GM19395 (cell line): ENCODE measurements around the gene SPTBN5.

Experiments used
- ATAC-seq: cut with Tn5 transposase; IDR thresholded peaks from one replicate; pipeline ENCODE4 v1.9.1; 2021; ENCODE audit warnings: mild to moderate bottlenecking, moderate library complexity; ENCODE audit not compliant: unreplicated experiment

The SPTBN5 gene

DNA sequence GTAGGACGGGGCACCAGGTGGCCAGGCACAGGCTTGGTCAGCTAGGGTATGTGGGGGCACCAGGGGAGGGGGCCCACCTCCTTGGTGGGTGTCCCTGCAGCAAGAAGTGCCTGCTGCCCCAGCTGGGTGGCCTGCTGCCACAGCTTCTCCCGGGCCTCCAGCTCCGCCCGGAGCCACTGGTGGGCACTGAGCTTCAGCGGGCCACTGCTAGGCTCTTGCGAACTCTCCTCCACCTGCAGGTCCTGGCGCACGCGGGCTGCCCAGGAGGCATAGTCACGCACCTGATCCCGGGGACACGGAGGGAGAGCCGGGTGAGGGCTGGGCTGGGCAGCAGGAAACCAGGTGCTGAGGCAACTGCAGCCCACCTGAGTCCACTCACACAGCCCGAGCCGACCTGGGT, 25.5 kb downstream of the SPTBN5 start:
- no peak for ATAC-seq

DNA sequence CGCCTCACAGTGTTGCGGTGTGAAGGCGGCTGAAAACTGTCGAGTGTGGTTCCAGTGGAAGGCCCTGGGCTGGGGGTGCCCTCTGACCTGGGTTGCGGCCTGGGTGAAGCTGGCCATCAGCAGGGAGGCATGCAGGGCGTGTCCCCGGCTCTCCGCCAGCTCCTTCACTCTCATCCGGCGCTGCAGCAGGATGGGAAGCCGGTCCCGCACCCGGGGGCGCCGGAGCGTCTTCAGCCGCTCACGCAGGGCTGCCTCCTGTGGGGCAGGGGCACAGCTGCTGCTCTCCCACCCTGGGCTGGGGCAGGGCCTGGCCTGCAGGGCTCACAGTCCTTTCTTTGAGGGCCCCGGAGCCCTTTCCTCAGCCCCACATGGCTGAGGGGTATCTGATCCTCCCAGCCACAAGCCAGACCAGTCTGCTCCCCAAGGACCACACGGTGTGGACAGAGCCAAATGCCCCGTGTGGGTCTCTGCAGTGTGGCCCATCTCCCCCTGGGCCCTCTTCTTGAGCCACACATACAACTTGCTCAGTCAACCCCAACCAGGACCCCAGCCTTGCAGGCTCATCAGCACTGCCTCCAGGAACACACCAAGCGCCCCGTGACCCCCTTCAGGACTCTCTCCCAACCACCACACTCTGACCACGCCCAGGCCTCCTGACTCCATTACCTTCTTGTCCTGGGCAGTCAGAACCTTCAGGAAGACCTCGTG, 26.8 kb downstream of the SPTBN5 start:
- ATAC-seq = no peak

DNA sequence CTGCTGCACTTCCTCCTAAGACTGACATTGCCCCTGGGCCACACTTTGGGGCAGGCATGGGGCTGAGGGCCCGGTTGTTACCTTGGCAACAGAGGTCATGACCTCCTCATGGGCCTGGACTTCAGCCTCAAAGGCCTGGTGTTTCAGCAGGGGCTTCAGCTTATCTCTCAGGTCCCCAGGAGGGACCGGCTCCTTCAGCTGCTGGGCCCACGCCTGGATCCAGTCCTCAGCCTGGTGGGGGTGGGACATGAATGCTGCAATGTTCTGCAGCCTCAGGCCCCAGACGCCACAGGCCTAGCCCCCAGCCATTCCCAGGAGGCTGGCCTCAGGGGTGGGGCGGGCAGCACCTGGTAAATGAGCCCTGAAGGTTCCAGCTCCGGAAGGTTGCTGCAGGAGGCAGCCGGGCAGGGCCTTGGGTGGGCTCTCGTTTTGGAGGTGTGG, 27.6 kb downstream of the SPTBN5 start:
- ATAC-seq = no peak

DNA sequence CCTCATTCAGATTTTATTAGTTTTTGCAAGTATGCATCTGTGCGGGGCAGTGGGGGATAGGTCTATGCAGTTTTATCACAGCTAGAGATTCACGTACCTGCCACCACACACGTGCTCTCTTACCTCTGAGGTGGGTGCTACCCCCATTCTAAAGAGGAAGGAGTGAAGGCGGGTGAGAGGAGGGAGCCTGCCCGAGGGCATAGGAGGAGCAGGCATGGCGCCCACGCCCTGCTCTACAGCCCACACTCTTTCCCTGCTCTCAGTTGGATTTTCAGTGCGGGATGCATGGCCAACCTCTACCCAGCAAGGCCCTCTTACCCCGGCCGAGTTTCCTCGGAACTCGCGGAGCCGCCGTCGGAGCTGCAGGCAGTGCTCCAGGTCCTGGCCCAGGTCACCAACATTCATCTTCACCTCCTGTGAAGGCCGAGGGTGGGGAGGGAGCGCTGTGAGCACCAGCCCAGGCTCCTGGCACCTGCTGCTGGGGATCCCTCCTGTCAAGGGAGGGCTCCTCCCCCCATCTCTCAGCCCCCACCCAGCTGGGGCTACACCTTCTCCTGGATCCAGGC, 28.3 kb downstream of the SPTBN5 start:
- no peak for ATAC-seq

DNA sequence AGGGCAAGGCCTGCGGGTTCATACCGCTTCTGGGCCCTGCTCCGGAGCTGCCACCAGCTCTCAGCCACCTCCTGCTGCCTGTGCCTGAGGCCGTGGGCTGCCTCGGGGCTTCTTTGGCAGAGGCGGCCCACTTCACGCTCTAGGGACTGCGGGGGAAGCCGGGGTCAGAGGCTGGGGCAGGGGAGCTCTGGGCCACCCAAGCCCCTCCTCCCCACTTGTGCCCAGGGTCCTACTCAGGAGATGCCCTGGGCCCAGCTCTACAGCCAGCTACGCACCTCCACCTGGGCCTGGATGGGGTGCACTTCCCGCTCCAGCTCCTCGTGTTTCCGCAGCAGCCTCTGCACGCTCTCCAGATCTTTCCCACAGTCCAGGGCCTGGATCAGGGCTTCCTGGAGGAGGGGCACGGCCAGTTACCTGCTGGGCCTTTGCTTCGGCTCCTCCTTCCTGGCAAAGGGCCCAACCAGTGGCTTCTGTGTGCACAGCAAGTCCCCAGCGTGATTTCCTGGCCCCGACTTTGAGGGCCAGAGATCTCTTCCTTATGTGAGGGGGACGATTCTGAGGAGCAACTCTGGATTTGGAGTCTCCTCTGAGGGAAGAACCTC, 31.2 kb downstream of the SPTBN5 start:
- no peak for ATAC-seq

DNA sequence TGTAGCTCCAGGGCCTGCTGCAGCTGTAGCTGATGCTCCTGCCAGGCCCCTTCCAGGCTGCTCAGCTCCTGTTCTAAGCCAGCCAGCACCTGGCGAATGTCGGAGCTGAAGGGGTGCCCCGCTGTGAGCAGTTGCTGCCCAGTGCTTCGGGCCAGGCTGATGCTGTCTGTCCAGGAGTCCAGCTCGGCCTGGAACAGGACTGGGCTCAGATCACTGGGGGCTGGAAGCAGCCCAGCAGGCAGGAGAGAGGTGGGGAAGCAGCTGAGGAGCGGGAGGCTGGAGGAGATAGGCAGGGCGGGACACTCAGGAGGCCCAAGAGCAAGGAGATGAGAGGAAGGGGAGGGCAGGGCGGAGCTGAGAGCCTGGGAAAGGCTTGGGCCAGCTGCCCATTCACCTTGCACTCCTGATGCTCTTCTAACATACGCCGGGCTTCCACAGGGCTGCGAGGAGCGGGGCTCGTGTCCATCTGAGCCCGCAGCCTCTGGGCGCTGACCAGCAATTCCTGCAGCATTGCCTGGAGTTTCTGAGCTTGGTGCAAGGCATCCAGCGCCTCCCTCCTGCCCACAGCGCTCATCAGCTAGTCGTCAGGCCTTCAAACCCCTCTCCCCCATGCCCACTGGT, 32.0 kb downstream of the SPTBN5 start:
- ATAC-seq = no peak

DNA sequence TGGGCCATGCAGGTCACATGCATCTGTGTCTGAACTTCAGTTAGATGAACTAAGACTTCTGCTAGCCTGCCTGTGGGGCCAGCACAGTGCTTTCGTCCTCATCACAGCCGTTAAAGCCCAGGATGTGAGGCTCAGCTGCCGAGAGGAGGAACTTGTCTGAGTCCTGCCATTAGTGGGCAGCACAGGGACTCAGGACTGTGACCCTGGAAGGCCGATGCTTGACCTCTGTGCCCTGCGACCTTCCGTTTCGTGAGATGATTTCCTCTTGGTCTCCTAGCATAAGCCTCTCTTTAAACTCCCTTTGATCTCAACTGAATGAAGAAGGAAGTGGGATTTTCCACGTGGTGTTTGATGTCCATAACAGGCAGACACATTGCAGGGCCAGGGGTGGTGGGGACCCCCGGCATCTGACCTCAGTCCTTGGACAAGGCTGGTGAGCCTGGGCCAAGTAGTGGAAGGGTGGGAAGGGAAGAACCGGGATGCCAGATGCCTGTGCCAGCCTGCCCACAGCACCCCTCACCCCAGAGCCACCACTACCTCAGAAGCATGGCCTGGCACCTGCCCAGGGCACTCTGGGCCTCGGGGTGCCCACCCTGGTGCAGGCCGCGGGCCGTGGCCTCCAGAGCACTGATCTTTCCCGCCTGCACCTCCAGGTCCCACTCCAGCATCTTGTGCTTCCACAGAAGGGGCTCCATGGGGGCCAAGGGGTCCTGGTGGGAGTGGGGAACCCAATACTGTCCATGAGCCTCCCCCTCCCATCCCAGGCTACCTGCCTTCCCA, 33.6 kb downstream of the SPTBN5 start:
- no peak for ATAC-seq

DNA sequence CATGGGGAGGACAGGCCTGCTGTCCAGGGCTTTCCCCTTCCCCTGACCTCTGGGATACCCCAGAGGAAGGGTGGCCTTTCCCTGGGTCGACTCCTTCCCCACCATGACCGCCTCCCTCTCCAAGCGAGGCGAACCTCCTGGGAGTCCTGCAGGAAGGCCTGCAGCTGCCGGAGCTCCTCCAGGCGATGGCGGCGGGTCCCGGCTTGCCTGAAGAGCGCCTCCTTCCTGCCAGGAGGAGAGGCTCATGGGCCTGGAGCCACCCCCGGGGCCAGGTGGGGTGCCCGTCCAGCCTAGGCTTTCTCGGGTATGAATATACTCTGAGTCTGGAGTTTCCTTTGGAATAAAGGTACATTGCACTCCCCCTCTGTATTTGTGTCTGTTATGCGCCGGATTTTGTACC, 35.1 kb downstream of the SPTBN5 start:
- no peak for ATAC-seq

DNA sequence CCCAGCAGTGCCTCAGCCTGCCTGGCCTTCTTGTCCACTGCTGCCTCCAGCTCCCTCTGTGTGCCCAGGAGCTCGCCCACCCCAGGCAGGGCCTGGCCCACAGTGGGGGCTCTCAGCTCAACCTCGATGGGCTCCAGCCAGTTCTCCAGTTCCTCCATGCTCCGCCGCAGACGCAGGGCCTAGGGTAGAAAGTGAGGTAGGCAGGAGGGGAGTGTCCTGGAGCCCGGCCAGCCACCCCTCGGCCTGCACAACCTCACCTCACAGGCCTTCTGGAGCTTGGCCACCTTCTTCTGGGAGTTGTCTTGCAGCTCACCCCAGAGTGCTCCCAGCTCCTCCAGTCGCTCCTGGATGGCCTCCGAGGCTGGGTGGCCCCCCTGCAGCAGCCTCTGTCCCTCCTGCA, 36.5 kb downstream of the SPTBN5 start:
- no peak for ATAC-seq

DNA sequence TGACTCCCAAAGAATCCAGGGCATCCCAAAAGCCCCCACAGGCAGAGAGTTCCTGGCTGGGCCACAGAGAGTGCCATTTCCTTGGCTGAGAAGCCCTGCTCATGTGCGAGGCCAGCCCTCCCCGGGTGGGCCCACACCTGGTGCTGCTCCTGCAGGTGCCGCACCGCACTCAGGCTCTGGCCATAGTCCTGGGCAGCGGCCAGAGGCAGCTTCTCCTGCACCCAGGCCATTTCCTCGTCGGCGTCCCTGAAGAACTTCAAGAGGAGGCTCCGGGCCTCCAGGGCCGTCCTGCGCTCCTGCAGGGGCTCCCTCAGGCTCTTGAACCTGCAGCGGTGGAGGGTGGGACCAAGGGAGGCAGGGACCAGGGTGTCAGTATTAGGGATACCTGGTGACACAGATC, 37.1 kb downstream of the SPTBN5 start:
- no peak for ATAC-seq

DNA sequence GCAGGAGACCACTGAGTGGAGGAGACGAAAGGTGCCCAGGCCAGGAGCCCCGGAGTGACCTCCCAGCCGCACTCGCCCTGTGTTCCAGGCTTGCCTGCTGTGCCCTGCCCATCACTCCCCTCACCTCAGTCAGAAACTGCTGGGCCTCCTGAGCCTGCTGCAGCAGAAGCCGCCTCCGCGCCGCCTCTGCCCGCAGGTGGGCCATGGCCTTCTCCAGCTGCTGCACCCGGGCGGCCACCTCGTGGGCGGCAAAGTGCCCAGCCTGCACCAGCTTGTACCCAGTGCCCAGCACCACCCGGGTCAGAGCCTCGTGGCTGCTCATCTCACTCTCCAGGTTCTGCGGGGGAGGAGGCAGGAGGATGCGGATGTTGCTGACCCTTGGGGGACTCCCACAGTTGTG, 37.6 kb downstream of the SPTBN5 start:
- ATAC-seq = no peak

DNA sequence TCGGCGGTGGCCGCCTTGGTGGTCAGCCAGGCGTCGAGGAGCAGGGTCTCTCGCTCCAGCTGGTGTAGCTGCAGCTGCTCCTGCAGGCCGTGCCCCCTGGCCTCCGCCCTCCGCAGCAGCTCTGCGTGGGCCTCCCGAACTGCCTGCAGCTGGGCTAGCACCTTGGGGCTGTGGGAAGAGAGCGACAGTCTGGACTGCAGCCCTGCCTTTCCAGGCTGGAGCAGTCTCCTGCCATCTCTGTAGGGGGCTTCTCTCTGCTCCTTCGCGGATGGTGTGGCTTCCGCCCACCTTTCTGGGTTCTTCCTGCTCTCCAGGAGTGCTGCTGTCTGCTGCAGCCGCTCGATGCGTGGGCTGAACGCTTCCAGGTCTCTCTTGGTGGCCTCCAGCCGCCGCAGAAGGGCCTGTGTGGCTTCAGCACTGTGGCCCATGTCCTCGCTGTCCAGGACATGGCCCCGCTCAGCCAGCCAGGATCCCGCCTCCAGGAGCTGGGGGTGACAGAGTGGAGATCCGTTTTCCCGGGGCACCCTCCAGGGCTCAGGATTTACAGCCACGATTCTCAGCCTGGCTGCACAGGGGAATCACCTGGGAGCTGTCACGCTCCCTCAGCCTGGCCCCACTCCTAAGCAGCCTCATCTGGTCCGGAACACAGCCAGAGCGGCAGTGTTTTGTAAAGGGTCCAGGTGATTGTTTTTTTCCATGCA, 38.4 kb downstream of the SPTBN5 start:
- ATAC-seq = no peak

DNA sequence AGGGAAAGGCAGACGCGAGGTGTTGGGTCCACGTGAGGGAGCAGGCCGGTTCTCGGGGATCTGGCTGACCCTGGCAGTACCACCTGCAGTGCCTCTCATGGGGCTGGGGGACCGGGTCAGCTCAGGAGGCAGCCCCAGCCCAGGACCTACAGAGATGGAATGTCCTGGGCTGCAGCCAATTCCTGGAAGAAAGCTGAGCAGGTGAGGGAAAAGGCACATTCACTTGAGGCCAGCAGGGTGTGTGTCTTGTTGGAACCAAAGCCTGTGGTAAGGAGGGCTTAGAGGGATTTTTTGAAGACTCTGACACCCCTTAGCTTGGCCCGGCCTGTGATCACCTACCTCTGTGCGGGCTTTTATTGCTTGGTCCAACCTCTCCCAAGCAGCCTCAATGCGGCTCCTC, 39.4 kb downstream of the SPTBN5 start:
- ATAC-seq = no peak

DNA sequence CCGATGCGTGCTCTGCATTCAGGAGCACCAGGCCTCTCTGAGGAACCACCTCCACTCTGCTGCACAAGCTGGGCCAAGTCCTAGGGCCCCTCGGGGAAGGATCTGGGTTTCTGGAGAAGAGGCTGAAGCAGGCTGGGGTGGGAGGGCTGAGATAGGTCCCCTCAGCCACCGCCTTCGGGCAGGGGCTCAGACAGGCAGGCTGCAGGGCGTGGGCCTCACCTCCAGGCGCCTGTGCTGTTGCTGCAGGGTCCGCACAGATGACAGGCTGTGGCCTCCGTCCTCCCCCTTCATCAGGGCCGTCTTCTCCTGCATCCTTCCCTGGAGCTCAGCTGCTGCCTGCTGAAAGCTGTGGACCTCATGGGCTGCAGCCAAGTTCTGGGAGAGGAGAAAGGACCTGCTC, 40.0 kb downstream of the SPTBN5 start:
- no peak for ATAC-seq

DNA sequence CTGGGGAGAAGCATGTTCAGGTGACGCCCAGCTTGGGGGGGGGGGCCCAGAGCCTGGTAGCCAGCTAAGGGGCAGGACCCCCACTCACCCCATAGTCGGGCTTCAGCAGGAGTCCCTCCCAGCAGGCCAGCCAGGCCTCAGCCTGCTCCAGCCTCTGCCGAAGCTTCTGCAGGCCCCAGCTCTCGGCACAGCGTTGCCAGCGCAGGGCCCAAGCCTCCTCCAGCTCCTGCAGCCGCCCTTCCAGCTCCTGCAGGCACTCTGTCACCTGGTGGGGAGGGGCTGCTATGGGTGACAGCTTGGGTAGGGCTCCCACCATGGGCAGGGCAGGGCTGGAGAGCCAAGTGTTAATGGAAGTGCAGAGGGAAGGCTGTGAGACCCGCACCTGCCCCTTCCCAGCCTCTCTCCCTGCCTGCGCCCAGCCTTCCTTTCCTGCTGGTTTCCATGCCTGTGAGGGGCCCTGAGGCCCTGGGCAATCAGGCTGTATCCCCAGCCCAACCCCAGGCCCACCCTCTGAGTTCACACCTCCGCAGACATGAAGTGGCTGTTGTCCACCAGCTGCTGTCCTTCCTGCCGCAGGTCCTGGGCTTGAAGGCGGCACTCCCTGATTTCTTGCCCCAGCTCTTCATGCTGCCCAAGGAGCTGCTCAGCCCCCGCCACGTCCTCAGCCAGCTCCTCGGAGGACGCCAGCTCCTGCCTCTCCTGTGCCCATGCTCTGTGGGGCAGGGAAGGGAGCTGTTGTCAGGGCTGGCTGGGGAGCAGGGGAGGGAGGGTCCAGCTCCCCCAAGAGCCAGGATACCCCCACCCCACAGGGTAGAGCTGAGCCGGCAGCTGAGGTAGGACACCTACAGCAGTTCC, 40.9 kb downstream of the SPTBN5 start:
- no peak for ATAC-seq

DNA sequence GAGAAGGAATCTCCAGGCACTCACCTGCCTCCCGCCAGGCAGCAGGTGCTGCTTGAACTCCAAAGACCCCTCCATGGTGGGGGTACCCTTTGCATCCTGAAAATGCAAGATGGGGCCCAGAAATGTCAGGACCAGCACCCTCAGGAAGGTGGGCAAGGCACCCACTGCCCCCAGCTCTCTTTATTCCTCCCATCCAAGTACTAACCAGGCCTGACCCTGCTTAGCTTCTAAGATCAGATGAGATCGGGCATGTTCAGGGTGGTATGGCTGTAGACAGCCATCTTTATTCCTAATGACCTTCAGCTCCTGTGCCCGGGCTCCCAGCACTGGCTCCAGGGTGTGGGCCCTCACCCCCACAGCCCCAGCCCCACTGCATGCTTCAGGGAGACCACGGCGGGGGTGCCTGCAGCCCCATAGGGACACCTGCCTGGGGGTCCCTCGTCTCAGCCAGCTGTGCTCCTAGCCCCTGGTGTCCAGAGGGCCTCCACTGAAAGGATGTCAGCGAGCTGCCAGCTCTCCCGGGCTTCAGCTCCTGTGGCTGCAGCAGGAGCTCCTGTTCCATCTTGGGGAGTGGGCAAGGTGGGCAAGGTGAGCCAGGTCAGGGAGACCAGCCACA, 42.0 kb downstream of the SPTBN5 start:
- no peak for ATAC-seq

DNA sequence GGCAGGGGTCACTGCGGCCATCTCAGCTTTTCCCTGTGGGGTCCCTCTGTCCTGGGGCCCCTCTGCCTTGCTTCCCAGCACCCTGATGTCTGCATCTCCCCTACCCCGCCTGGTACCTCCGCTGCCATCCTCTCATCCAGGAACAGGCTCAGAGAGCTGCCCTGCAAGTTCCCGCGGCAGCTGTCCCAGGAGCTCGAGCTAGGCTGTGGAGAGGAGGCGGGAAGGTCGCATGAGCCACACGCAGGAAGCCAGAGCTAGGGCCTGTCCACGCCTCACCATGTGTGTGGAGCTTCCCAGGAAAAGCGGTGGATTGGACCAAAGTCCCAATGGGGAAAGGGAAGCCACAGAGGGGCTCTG, 42.7 kb downstream of the SPTBN5 start:
- ATAC-seq = no peak

DNA sequence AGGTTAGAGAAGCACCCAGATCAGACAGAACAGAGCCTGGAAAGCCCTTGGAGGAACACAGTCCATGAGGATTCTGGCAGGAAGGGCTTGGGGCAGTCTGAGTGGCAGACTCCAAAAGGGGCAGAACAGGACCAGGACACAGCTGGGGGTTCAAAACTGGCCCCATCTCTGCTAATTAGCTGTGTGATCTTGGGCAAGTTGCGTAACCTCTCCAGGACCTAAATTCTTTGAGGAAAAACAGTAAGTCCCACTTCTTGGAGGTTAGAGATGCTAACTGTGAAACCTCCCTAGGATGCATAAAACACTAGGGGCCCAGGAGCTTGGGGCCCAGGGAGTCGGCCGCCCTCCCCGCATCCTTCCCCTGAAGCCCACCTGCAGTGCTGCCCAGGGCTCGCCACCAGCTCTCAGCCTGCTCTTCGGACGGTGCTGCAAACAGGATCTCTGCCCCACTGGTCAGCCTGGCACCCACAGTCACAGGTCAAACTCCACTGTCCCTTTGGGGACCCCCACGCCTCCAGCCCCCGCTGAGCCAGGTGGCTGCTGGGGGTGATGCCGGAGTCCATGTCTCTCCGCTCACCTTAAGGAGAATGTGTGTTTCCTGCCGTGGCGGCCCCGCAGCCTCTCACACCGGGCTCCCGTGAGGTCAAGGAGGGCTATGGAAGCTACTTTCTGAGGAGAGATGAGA, 43.2 kb downstream of the SPTBN5 start:
- no peak for ATAC-seq

DNA sequence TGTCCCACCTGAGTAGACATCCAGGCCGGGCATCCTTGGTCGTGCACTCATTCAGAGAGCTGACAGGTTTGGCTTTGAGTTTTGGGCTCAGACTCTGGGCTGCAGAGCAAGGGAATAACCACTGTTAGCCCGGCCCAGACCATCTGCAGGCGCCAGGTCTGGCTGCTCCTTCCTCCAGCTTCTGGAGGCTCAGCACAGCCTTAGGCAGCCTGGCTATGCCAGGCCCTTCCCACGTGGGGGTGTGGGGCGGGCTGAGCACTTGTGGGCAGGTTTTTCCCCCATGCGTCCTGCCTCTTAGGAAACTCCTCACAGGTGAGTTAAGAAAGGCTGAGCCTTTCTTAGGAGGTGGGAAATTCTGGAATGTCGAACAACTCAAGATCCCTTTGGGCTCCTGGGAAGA, 44.0 kb downstream of the SPTBN5 start:
- ATAC-seq = no peak
